NT2/D1 (cell line): ENCODE data around the gene MYO1A.
"Not testable (repeated sequence)": the region's sequence is repeated elsewhere in the genome, so short reads cannot be mapped to it uniquely, and the experiment has no call there.

Source experiments
- DNase-seq: peaks from one replicate; pipeline ENCODE4 v3.0.0-alpha.2; 2011; ENCODE audit warnings: low read depth, low spot score
- H3K27me3 ChIP-seq: 2 replicates; pipeline ENCODE4 v1.6.0; 2011; ENCODE audit warnings: mild to moderate bottlenecking; ENCODE audit not compliant: insufficient read length, insufficient read depth
- H3K36me3 ChIP-seq: 2 replicates; pipeline ENCODE4 v1.6.1; 2011; ENCODE audit warnings: mild to moderate bottlenecking, low read length, mixed read lengths; ENCODE audit not compliant: insufficient read depth, insufficient read length
- H3K4me1 ChIP-seq: 2 replicates; pipeline ENCODE4 v1.5.1; 2011; ENCODE audit not compliant: insufficient read depth, insufficient read length
- H3K4me3 ChIP-seq: 2 replicates; pipeline ENCODE4 v1.5.1; 2011; ENCODE audit warnings: low read depth; ENCODE audit not compliant: insufficient read length
- H3K9ac ChIP-seq: 2 replicates; pipeline ENCODE4 v1.6.0; 2011; ENCODE audit warnings: low read depth; ENCODE audit not compliant: insufficient read length
- H3K9me3 ChIP-seq: 2 replicates; pipeline ENCODE4 v1.5.1; 2011; ENCODE audit warnings: mild to moderate bottlenecking, low read length; ENCODE audit not compliant: insufficient read depth
- SUZ12 ChIP-seq: IDR thresholded peaks from 2 replicates; pipeline ENCODE4 v1.6.1; 2011; ENCODE audit not compliant: insufficient read length, insufficient read depth; ENCODE audit errors: extremely low read depth
- YY1 ChIP-seq: IDR thresholded peaks from 2 replicates; pipeline ENCODE4 v1.6.1; 2011; ENCODE audit not compliant: insufficient read length, insufficient read depth
- ZNF274 ChIP-seq: IDR thresholded peaks from 2 replicates; pipeline ENCODE4 v1.6.1; 2011; ENCODE audit warnings: mild to moderate bottlenecking, low read depth, low read length

MYO1A gene

GRCh38 chr12:57018906-57019305 is 31.0 kb downstream of the MYO1A start:
- TF ChIP-seq ZNF274, result no peak
- no peak for TF ChIP-seq SUZ12
- no peak for TF ChIP-seq YY1
- Histone ChIP-seq H3K36me3 (no peaks in the 10 kb centered on the region), H3K9me3 (no peaks in the 10 kb centered on the region), H3K27me3 (no peaks in the 10 kb centered on the region), H3K4me3 (no peak overlapping the region), H3K4me1 (peaks cover 5% of the 10 kb centered on the region), H3K9ac (no peak overlapping the region)
- no peak for DNase-seq

GRCh38 chr12:57018353-57018752 is 31.6 kb downstream of the MYO1A start:
- not testable (repeated sequence) for H3K9ac ChIP-seq, DNase-seq, H3K36me3 ChIP-seq, H3K4me1 ChIP-seq, H3K27me3 ChIP-seq, H3K9me3 ChIP-seq, H3K4me3 ChIP-seq

GRCh38 chr12:57016348-57016747 is 33.6 kb downstream of the MYO1A start, which contains the start of gene TAC3:
TAC3 (minus strand) TSS chr12:57016529; CDS start chr12:57015797, 732 bp downstream.
- H3K4me3 ChIP-seq, result peak within 1 kb of the TSS; percentile 30
- DNase-seq, result no peak
- H3K4me1 ChIP-seq, result peaks cover 5% of the 10 kb centered on the region
- no peaks in the 10 kb centered on the region for H3K9me3 ChIP-seq
- H3K36me3 ChIP-seq, result no peaks in the 10 kb centered on the region
- H3K9ac ChIP-seq, result peak within 1 kb of the TSS; percentile 71
- no peaks in the 10 kb centered on the region for H3K27me3 ChIP-seq
- TF ChIP-seq YY1, result no peak
- no peak for TF ChIP-seq ZNF274
- no peak for TF ChIP-seq SUZ12

GRCh38 chr12:57012600-57013465 is 37.1 kb downstream of the MYO1A start:
- no peak overlapping the region for H3K4me3 ChIP-seq
- peaks cover 5% of the 10 kb centered on the region for H3K4me1 ChIP-seq
- no peak for DNase-seq
- H3K36me3 ChIP-seq, result no peaks in the 10 kb centered on the region
- TF ChIP-seq ZNF274, result no peak
- no peak for TF ChIP-seq YY1
- no peak for TF ChIP-seq SUZ12
- H3K27me3 ChIP-seq, result no peaks in the 10 kb centered on the region
- H3K9ac ChIP-seq, result no peak overlapping the region
- no peaks in the 10 kb centered on the region for H3K9me3 ChIP-seq

DNA sequence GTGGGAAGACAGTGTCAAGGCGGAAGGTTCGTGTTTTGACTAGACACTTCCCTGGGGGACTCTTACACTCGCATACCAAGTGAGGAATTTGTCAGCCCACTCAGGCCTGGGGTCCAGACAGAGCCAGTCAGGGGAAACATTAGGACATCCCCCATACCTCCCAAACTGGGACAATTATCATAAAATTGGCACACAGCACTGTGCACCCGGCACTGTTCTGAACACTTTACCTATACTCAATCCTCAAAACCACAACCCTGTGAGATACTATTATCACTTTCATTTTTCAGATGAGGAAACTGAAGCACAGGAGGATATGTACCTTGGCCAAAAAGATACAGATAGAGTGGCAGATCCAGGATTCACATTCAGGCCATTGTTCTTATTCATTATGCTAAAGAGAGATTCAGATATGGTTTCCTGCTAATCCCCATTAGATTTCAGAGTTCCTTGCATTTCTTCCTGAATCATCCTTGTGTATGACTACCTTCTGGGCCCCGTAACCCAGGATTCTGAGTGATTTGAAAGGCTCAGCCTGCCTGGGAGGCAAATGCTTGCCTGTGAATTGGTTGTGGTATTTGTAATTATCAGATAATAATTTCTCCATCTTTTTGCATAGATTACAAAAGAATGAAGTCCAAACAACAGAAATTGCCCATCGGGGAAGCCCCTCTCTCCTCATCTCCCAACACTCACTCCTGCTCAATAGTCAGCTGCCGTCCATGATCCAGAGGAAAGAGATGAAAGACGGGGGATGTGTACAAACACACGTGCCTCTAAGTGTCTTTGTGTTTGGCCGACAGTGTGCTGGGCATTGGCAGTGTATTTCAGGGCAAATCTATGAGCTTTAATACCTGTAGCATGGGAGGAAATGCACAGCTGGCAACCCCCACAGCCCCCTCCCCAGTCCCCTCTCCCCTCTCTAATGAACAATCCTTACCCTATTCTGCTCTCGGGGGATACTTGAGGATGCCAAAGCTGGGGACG is 38.2 kb downstream of the MYO1A start:
- Histone ChIP-seq H3K9ac (no peak overlapping the region), H3K27me3 (no peaks in the 10 kb centered on the region), H3K9me3 (peaks cover 4% of the 10 kb centered on the region; the same call in 1 of the 2 replicates), H3K36me3 (no peaks in the 10 kb centered on the region), H3K4me3 (no peak overlapping the region), H3K4me1 (peaks cover 5% of the 10 kb centered on the region)
- TF ChIP-seq SUZ12 (no peak), YY1 (no peak), ZNF274 (no peak)
- no peak for DNase-seq

- H3K4me1 ChIP-seq, result peaks cover 5% of the 10 kb centered on the region
- no peak overlapping the region for H3K4me3 ChIP-seq
- no peaks in the 10 kb centered on the region for H3K36me3 ChIP-seq
- no peaks in the 10 kb centered on the region for H3K27me3 ChIP-seq
- no peak for DNase-seq
- TF ChIP-seq YY1 (no peak), ZNF274 (no peak), SUZ12 (no peak)
- peaks cover 5% of the 10 kb centered on the region; the same call in 1 of the 2 replicates for H3K9me3 ChIP-seq
- no peak overlapping the region for H3K9ac ChIP-seq
These were observed 39.2 kb downstream of the MYO1A start for GRCh38 chr12:57010627-57011247.
